Tibial artery (tissue), 4 donors: ENCODE results near the gene GSTA4.

Experiments
- DNase-seq, 2 donors: peaks; one replicate each; pipeline ENCODE4 v3.0.0-alpha.2; 2019
- H3K27ac ChIP-seq, 2 donors: fragments of 200-600 bp; sonication (generic) in 1 of 2; 1 replicate in 1 of 2; 2 replicates in 1 of 2; pipeline ENCODE4 v1.5.1; 2018 to 2019; ENCODE audit warnings: mild to moderate bottlenecking in 1 of 2
- H3K27me3 ChIP-seq, 2 donors: fragments of 200-600 bp; sonication (generic) in 1 of 2; one replicate each; pipeline versions ENCODE4 v1.5.1 to v1.6.0; 2016 to 2019
- H3K36me3 ChIP-seq, 3 donors: fragments of 200-600 bp; sonication (generic) in 2 of 3; one replicate each; pipeline ENCODE4 v1.5.1; 2016 to 2019; ENCODE audit warnings: mild to moderate bottlenecking in 2 of 3
- H3K4me1 ChIP-seq, 4 donors: fragments of 200-600 bp; sonication (generic) in 2 of 4; 1 replicate in 3 of 4; 2 replicates in 1 of 4; pipeline ENCODE4 v1.5.1; 2016 to 2019
- H3K4me3 ChIP-seq, 2 donors: fragments of 200-600 bp; sonication (generic) in 1 of 2; 1 replicate in 1 of 2; 2 replicates in 1 of 2; pipeline ENCODE4 v1.5.1; 2018 to 2019; ENCODE audit warnings: mild to moderate bottlenecking in 2 of 2
- H3K9me3 ChIP-seq, 3 donors: fragments of 200-600 bp; sonication (generic) in 1 of 3; one replicate each; pipeline ENCODE4 v1.5.1; 2016 to 2019
- CTCF ChIP-seq, 2 experiments: fragments of 200-600 bp in 1 of 2; fragments of 450-650 bp in 1 of 2; IDR thresholded peaks; one replicate each; pipeline ENCODE4 v1.5.1; 2017 to 2019; ENCODE audit warnings: antibody characterized with exemption in 2 of 2, mild to moderate bottlenecking in 1 of 2, moderate library complexity in 1 of 2
- intact Hi-C: fragments of 100-400 bp; cut with DNase I; formaldehyde crosslinking; loops from one replicate; pipeline ENCODE4 v1.15.0; 2023; ENCODE audit warnings: low total_unique reads

Gene GSTA4

GRCh38 chr6:53032849-53033248 lies 37.8 kb upstream of the GSTA4 start:
- peaks cover 21 to 68% (median 53%) of the 10 kb centered on the region in 3 donors for H3K36me3 ChIP-seq

GRCh38 chr6:53031281-53031680 lies 36.2 kb upstream of the GSTA4 start:
- no peak for TF ChIP-seq CTCF (IDR thresholded peaks at IDR 0.05)
- Histone ChIP-seq H3K27ac (no peak overlapping the region), H3K36me3 (peaks cover 22 to 79% (median 60%) of the 10 kb centered on the region in 3 donors), H3K27me3 (no peaks in the 10 kb centered on the region), H3K4me1 (peaks cover 0 to 23% (median 14%) of the 10 kb centered on the region in 4 donors), H3K9me3 (no peaks in the 10 kb centered on the region), H3K4me3 (no peak overlapping the region)
- no peak for DNase-seq
- intact Hi-C loops = no loop called here

More at GRCh38 chr6:53032849-53033248, 37.8 kb upstream of the GSTA4 start:
- Histone ChIP-seq H3K27me3 (no peaks in the 10 kb centered on the region), H3K9me3 (no peaks in the 10 kb centered on the region), H3K4me1 (peaks cover 0 to 23% (median 14%) of the 10 kb centered on the region in 4 donors), H3K27ac (peak overlapping the region; percentile 13 to 19), H3K4me3 (no peak overlapping the region)
- DNase-seq = no peak
- intact Hi-C loops = no loop called here
- no peak for TF ChIP-seq CTCF (IDR thresholded peaks at IDR 0.05)

- Histone ChIP-seq H3K4me1 (peaks cover 0 to 20% (median 12%) of the 10 kb centered on the region in 4 donors), H3K36me3 (peaks cover 27 to 76% (median 54%) of the 10 kb centered on the region in 3 donors), H3K27me3 (no peaks in the 10 kb centered on the region), H3K4me3 (no peak overlapping the region), H3K9me3 (no peaks in the 10 kb centered on the region), H3K27ac (no peak overlapping the region)
- TF ChIP-seq CTCF (IDR thresholded peaks at IDR 0.05) = no peak
- intact Hi-C loops = no loop called here
- no peak for DNase-seq
Observed at GRCh38 chr6:53029761-53030160, 34.7 kb upstream of the GSTA4 start.

- H3K27me3 ChIP-seq = no peaks in the 10 kb centered on the region
Observed at GRCh38 chr6:53029257-53029656, 34.2 kb upstream of the GSTA4 start.

GRCh38 chr6:53028467-53028866 lies 33.4 kb upstream of the GSTA4 start:
- Histone ChIP-seq H3K4me3 (no peak overlapping the region), H3K27me3 (no peaks in the 10 kb centered on the region), H3K4me1 (peaks cover 0 to 10% (median 7%) of the 10 kb centered on the region in 4 donors), H3K9me3 (no peaks in the 10 kb centered on the region), H3K36me3 (peaks cover 27 to 66% (median 63%) of the 10 kb centered on the region in 3 donors), H3K27ac (no peak overlapping the region)
- DNase-seq = no peak
- intact Hi-C loops = no loop called here
- no peak for TF ChIP-seq CTCF (IDR thresholded peaks at IDR 0.05)

More at GRCh38 chr6:53029257-53029656, 34.2 kb upstream of the GSTA4 start:
- Histone ChIP-seq H3K9me3 (no peaks in the 10 kb centered on the region), H3K27ac (no peak overlapping the region), H3K4me3 (no peak overlapping the region), H3K4me1 (peaks cover 0 to 18% (median 11%) of the 10 kb centered on the region in 4 donors), H3K36me3 (peaks cover 27 to 71% (median 57%) of the 10 kb centered on the region in 3 donors)
- intact Hi-C loops = no loop called here
- no peak for DNase-seq
- no peak for TF ChIP-seq CTCF (IDR thresholded peaks at IDR 0.05)
